K562 (cell line): Measurements from ENCODE around the gene CTDSPL. TPM values are rescaled to one million over a fixed set of nuclear protein-coding genes. Genes with fewer than 3 reads are reported as not detected.

Source experiments
- ATAC-seq: fragments of 200-7000 bp; cut with Tn5 transposase; 3 replicates; pipeline ENCODE4 v1.9.1; 2020; ENCODE audit warnings: moderate library complexity
- BruUV-seq: library from RNA; stranded (reverse); fragments of 400-500 nt; replicated peaks from 2 replicates; lab custom pipeline; 2021; lab: Mats Ljungman, UMichigan
- CTCF ChIA-PET: fragments of 300-600 bp; formaldehyde crosslinking; extraction: SDS; loops from one replicate; lab custom pipeline; 2021; ENCODE audit warnings: low intra/inter-chr PET ratio; lab: Yijun Ruan, JAX
- POLR2A ChIA-PET: fragments of 300-600, 350-650 bp; sonication (Branson Sonifier 250); formaldehyde crosslinking; extraction: SDS; loops from one replicate; lab custom pipeline; 2021; ENCODE audit warnings: antibody characterized with exemption, inconsistent platforms; lab: Yijun Ruan, JAX
- DNase-seq, 4 experiments: peaks; one replicate each; pipeline versions ENCODE4 v3.0.0 to v3.0.0-alpha.2; 2011 to 2018; ENCODE audit warnings: low spot score in 3 of 4, mixed read lengths in 3 of 4; ENCODE audit errors: extremely low read depth in 1 of 4
- FAIRE-seq: peaks from 2 replicates; lab custom pipeline; 2011; peaks lifted over from hg19 to GRCh38; lab: Jason Lieb, UNC
- H2AFZ ChIP-seq: 2 replicates; pipeline ENCODE4 v1.6.0; 2011; ENCODE audit warnings: low read depth, low read length, control low read depth, inconsistent platforms
- H3K27ac ChIP-seq: fragments of 200-600 bp; 3 replicates; pipeline ENCODE4 v1.8.0; 2011; ENCODE audit warnings: low read depth, mild to moderate bottlenecking, control low read depth, inconsistent platforms, low read length, moderate library complexity, mixed read lengths; ENCODE audit errors: extremely low read depth
- H3K27me3 ChIP-seq, 2 experiments: fragments of 300-600 bp in 1 of 2; 2 replicates in 1 of 2; 3 replicates in 1 of 2; pipeline versions ENCODE4 v1.6.0 to v1.8.0; 2011; ENCODE audit warnings: inconsistent platforms in 2 of 2, low read length in 2 of 2, mild to moderate bottlenecking in 1 of 2, mixed read lengths in 1 of 2, moderate library complexity in 1 of 2; ENCODE audit not compliant: control insufficient read depth in 2 of 2, insufficient read depth in 2 of 2
- H3K36me3 ChIP-seq: fragments of 300-600 bp; 3 replicates; pipeline ENCODE4 v1.8.0; 2011; ENCODE audit warnings: mild to moderate bottlenecking, low read length, inconsistent platforms; ENCODE audit not compliant: control insufficient read depth, insufficient read depth
- H3K4me1 ChIP-seq, 2 experiments: fragments of 200-600 bp in 1 of 2; replicated peaks in 1 of 2; 2 replicates in 1 of 2; 3 replicates in 1 of 2; pipeline versions ENCODE4 v1.5.1 to v1.8.0; 2011; ENCODE audit warnings: inconsistent platforms in 2 of 2, low read length in 2 of 2, mild to moderate bottlenecking in 1 of 2, mixed read lengths in 1 of 2, moderate library complexity in 1 of 2; ENCODE audit not compliant: control insufficient read depth in 2 of 2, insufficient read depth in 2 of 2
- H3K4me2 ChIP-seq: 2 replicates; pipeline ENCODE4 v1.6.1; 2011; ENCODE audit warnings: low read length, control low read depth, inconsistent platforms, mixed read lengths; ENCODE audit not compliant: insufficient read depth
- H3K4me3 ChIP-seq: fragments of 200-600 bp; sonication (generic), shearing (Covaris generic); 2 replicates; pipeline ENCODE4 v1.5.1; 2016; ENCODE audit warnings: control low read depth, inconsistent platforms
- H3K79me2 ChIP-seq: fragments of 200-600 bp; 3 replicates; pipeline ENCODE4 v1.8.0; 2011; ENCODE audit warnings: low read length, inconsistent platforms; ENCODE audit not compliant: control insufficient read depth, insufficient read depth
- H3K9ac ChIP-seq, 2 experiments: 2 replicates each; pipeline versions ENCODE4 v1.6.0 to v1.6.1; 2011; ENCODE audit warnings: low read depth in 2 of 2, low read length in 2 of 2, control low read depth in 1 of 2, inconsistent platforms in 1 of 2, mild to moderate bottlenecking in 1 of 2, mixed read lengths in 1 of 2; ENCODE audit not compliant: insufficient read depth in 1 of 2
- H3K9me1 ChIP-seq: one replicate; pipeline ENCODE4 v1.6.0; 2011; ENCODE audit warnings: inconsistent platforms, mild to moderate bottlenecking, low read length, moderate library complexity; ENCODE audit not compliant: control insufficient read depth, insufficient read depth
- H3K9me3 ChIP-seq: replicated peaks from 2 replicates; pipeline ENCODE4 v1.5.1; 2011; ENCODE audit warnings: low read depth, low read length, inconsistent platforms; ENCODE audit not compliant: control insufficient read depth, insufficient read depth
- H4K20me1 ChIP-seq: replicated peaks from 2 replicates; pipeline ENCODE4 v1.6.1; 2011; ENCODE audit warnings: low read length, inconsistent platforms, mixed read lengths; ENCODE audit not compliant: control insufficient read depth, insufficient read depth
- FOS ChIP-seq: IDR thresholded peaks from 3 replicates; pipeline ENCODE4 v1.6.1; 2011; ENCODE audit not compliant: insufficient read length; ENCODE audit errors: extremely low read depth
- GABPA ChIP-seq: fragments of 200-800 bp; sonication (Bioruptor generic); conservative IDR thresholded peaks from 2 replicates; pipeline ENCODE4 v1.6.1; 2016; ENCODE audit warnings: low read depth, missing genetic modification characterization, missing compliant biosample characterization
- ZNF184 ChIP-seq: sonication (generic); formaldehyde crosslinking; IDR thresholded peaks from 2 replicates; pipeline ENCODE4 v1.5.0; 2020; ENCODE audit warnings: missing genetic modification reagents
- WGBS: fragments of 100-300 bp; shearing (Covaris generic); methylation state at CpG from one replicate; pipeline ENCODE4 v1.1.6; 2016; ENCODE audit warnings: low coverage, mixed read lengths; ENCODE audit not compliant: insufficient coverage; ENCODE audit errors: missing lambda C conversion rate; 5-methylcytosine and 5-hydroxymethylcytosine counted together
- in situ Hi-C: fragments of 300-500 bp; cut with MboI; formaldehyde crosslinking; loops from 4 replicates; pipeline ENCODE4 v1.15.0; 2018; ENCODE audit warnings: inconsistent platforms, mixed read lengths
- intact Hi-C: fragments of 100-400 bp; cut with micrococcal nuclease; formaldehyde crosslinking; loops from 2 replicates; pipeline ENCODE4 v1.14.2; 2022
- polyA plus RNA-seq, 8 experiments: library from polyadenylated mRNA; depleted of rRNA in 4 of 8; stranded (reverse) in 5 of 8; unstranded in 3 of 8; fragments of >200 nt; fragmentation: Nextera tagmentation in 2 of 8; fragmentation: Illumina TruSeq in 1 of 8; extraction: Ambion mirVana in 2 of 8; extraction: Trizol in 1 of 8; gene quantifications; 2 replicates each; pipeline versions ENCODE4 v1.2.1 to v1.2.3, GENCODE V29; 2011 to 2014; ENCODE audit warnings: inconsistent platforms in 1 of 8, missing spikeins in 1 of 8
- total RNA-seq, 7 experiments: library from RNA; depleted of rRNA in 6 of 7; stranded (reverse); fragments of >200 nt in 6 of 7; fragmentation: Illumina TruSeq in 2 of 7; extraction: Trizol in 2 of 7; gene quantifications; 2 replicates each; pipeline versions ENCODE4 v1.2.1 to v1.2.3, GENCODE V29; 2011 to 2021; ENCODE audit warnings: low replicate concordance in 1 of 7
- TF ChIP-seq, protein P1 (sequence below): fragments of 450-650 bp; IDR thresholded peaks from 2 replicates; pipeline ENCODE4 v1.6.1; 2016; ENCODE audit warnings: borderline replicate concordance

The CTDSPL gene
- total and polyA plus RNA-seq, 9 of the 15 experiments (the other 6 are each of a cell fraction or from before 2014, with no cell fraction given): 5.1 to 19.3 (median 11.3) TPM

DNA sequence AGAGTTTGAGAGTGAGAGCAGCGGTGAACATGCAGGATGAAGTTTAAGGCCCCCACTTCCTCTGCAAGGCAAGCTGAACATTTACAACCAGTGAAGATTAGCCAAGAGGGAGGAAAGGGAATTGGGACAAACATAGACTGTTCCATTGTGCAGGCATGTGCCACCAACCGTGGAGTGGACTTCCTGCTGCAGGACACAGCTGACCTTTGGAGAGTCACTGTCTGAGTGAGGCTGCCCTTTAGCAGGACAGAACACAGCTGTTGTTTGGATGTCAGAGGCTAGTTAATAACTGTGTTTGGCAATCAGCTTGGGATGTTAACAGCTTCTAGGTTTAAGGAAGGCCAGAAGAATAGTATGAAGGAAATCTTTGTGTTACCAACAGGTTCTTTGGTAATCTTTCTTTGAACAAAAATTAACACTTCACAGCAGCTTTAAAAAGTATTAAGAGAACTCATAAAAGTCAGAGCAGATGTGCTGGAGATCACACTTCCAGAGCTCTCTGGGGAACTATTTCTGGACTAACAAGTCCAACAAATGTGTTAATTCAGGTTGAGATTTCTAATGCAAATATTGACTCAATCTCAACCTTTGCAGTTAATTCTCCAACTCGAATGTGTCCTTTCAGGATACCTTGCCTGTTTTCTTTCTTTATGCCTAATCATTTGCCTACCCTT, 31.4 kb downstream of the CTDSPL start:
- no TSS peak for BruUV-seq
- Histone ChIP-seq H3K4me1 (peaks cover 0 to 14% of the 10 kb centered on the region in 2 experiments; a peak in 3 of 5 replicates), H3K9me3 (no peaks in the 10 kb centered on the region), H3K27me3 (peaks cover 0 to 2% of the 10 kb centered on the region in 2 experiments; a peak in 3 of 5 replicates), H2AFZ (no peak overlapping the region), H3K36me3 (no peaks in the 10 kb centered on the region), H4K20me1 (no peaks in the 10 kb centered on the region), H3K9ac (no peak overlapping the region), H3K9me1 (no peaks in the 10 kb centered on the region), H3K79me2 (no peaks in the 10 kb centered on the region; the same call in 2 of the 3 replicates), H3K4me2 (no peak overlapping the region), H3K4me3 (no peak overlapping the region), H3K27ac (no peak overlapping the region)
- ChIA-PET POLR2A (interaction anchor here (0.5 to 0.6 kb wide), 2 partner anchors 206 to 593 kb away, joined by 4 read pairs; no protein-coding TSS in a partner anchor), CTCF (no interaction called here)
- WGBS: 13% methylated on average over 3 of the region's 3 CpGs
- FAIRE-seq (no peak), DNase-seq (no peak), ATAC-seq (peak; percentile 66)
- TF ChIP-seq, protein P1, sequence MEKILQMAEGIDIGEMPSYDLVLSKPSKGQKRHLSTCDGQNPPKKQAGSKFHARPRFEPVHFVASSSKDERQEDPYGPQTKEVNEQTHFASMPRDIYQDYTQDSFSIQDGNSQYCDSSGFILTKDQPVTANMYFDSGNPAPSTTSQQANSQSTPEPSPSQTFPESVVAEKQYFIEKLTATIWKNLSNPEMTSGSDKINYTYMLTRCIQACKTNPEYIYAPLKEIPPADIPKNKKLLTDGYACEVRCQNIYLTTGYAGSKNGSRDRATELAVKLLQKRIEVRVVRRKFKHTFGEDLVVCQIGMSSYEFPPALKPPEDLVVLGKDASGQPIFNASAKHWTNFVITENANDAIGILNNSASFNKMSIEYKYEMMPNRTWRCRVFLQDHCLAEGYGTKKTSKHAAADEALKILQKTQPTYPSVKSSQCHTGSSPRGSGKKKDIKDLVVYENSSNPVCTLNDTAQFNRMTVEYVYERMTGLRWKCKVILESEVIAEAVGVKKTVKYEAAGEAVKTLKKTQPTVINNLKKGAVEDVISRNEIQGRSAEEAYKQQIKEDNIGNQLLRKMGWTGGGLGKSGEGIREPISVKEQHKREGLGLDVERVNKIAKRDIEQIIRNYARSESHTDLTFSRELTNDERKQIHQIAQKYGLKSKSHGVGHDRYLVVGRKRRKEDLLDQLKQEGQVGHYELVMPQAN: no peak
- TF ChIP-seq GABPA (peak; percentile 37; the same call in 1 of the 2 replicates), ZNF184 (no peak), FOS (no peak)
- intact Hi-C loops (no loop called here), in situ Hi-C loops (no loop called here)
